ENCODE data around the gene TSNAXIP1.

DNA sequence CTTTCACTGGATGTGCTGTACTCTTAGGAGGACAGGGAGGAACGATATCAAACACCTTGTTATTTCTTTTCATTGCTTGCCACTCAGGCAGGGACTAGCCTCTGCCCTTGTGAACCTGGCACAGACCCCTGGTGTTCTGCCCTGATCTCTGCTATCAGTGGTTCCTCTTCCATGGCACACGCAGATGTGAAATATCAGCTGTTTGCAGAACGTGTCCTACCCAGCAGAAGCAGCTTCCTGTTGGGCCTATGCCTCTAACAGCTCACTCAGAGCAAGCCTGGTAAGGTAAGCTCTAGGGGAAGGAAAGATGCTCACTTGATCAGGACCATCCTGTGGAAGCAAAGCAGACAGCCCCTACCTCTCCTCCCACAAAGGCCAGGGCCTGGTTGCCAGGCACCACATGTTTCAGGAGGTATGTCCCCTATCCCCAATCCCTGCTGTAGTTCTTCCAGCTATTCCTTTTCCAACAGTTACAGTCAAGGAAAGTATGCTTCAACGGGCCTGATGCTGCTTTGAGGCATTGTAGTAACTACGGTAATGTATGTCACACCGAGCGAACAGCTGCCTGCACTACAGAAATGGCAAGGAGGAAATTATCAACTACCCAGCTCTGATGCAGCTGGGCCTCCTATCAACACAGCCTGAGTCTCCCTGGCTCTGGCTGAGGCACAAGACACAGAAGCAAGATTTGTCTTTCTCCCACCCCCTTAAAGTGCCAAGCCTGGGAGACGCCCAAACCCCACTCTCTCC is 46.3 kb upstream of the TSNAXIP1 start:
- no peak for TF ChIP-seq ELF1 (IDR thresholded peaks at IDR 0.05; ENCODE audit: borderline replicate concordance, low read depth)
- TF ChIP-seq POLR2A (IDR thresholded peaks at IDR 0.05; ENCODE audit: borderline replicate concordance, extremely low read depth, insufficient read depth, insufficient read length): no peak
- TF ChIP-seq, protein P1, sequence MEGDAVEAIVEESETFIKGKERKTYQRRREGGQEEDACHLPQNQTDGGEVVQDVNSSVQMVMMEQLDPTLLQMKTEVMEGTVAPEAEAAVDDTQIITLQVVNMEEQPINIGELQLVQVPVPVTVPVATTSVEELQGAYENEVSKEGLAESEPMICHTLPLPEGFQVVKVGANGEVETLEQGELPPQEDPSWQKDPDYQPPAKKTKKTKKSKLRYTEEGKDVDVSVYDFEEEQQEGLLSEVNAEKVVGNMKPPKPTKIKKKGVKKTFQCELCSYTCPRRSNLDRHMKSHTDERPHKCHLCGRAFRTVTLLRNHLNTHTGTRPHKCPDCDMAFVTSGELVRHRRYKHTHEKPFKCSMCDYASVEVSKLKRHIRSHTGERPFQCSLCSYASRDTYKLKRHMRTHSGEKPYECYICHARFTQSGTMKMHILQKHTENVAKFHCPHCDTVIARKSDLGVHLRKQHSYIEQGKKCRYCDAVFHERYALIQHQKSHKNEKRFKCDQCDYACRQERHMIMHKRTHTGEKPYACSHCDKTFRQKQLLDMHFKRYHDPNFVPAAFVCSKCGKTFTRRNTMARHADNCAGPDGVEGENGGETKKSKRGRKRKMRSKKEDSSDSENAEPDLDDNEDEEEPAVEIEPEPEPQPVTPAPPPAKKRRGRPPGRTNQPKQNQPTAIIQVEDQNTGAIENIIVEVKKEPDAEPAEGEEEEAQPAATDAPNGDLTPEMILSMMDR (IDR thresholded peaks at IDR 0.05 in 2 of 3, conservative IDR thresholded peaks at IDR 0.05 in 1 of 3; ENCODE audit: borderline replicate concordance in 1 of 3, insufficient read depth in 1 of 3, low read depth in 2 of 3, low read length in 2 of 3): no peak
- no peak for TF ChIP-seq YY1 (IDR thresholded peaks at IDR 0.05; ENCODE audit: extremely low read depth, insufficient replicate concordance, low read depth, low read length)
